Tibial nerve (tissue), 3 donors: ENCODE results near the gene GCKR.

Experiments used
- CTCF ChIP-seq, 5 experiments: fragments of 200-600 bp in 3 of 5; fragments of 450-650 bp in 2 of 5; sonication (generic) in 3 of 5; IDR thresholded peaks; one replicate each; pipeline ENCODE4 v1.5.1; 2016 to 2019; ENCODE audit warnings: antibody characterized with exemption in 5 of 5, mild to moderate bottlenecking in 3 of 5, moderate library complexity in 2 of 5
- POLR2A ChIP-seq, 2 donors: fragments of 450-650 bp; IDR thresholded peaks; one replicate each; pipeline ENCODE4 v1.6.1; 2017; ENCODE audit warnings: antibody characterized with exemption in 2 of 2, mild to moderate bottlenecking in 2 of 2, moderate library complexity in 2 of 2

GRCh38 chr2:27544143-27544821 lies 47.6 kb downstream of the GCKR start:
- TF ChIP-seq CTCF (IDR thresholded peaks at IDR 0.05), result no peak
- no peak for TF ChIP-seq POLR2A (IDR thresholded peaks at IDR 0.05)
